Mammary epithelial cell (primary cell): Measurements from ENCODE around the gene MBD3.

Experiments
- EZH2 ChIP-seq: IDR thresholded peaks from 2 replicates; pipeline ENCODE4 v1.6.1; 2012; ENCODE audit warnings: low read length, inconsistent platforms, borderline replicate concordance
- TF ChIP-seq, protein P1 (sequence below), 2 donors: IDR thresholded peaks in 1 of 2; conservative IDR thresholded peaks in 1 of 2; 2 replicates each; pipeline ENCODE4 v1.5.1; 2011 to 2012; ENCODE audit warnings: inconsistent platforms in 2 of 2, low read length in 2 of 2, mild to moderate bottlenecking in 2 of 2, control low read depth in 1 of 2, low read depth in 1 of 2; ENCODE audit not compliant: insufficient read depth in 1 of 2; ENCODE audit errors: extremely low read depth in 1 of 2

DNA sequence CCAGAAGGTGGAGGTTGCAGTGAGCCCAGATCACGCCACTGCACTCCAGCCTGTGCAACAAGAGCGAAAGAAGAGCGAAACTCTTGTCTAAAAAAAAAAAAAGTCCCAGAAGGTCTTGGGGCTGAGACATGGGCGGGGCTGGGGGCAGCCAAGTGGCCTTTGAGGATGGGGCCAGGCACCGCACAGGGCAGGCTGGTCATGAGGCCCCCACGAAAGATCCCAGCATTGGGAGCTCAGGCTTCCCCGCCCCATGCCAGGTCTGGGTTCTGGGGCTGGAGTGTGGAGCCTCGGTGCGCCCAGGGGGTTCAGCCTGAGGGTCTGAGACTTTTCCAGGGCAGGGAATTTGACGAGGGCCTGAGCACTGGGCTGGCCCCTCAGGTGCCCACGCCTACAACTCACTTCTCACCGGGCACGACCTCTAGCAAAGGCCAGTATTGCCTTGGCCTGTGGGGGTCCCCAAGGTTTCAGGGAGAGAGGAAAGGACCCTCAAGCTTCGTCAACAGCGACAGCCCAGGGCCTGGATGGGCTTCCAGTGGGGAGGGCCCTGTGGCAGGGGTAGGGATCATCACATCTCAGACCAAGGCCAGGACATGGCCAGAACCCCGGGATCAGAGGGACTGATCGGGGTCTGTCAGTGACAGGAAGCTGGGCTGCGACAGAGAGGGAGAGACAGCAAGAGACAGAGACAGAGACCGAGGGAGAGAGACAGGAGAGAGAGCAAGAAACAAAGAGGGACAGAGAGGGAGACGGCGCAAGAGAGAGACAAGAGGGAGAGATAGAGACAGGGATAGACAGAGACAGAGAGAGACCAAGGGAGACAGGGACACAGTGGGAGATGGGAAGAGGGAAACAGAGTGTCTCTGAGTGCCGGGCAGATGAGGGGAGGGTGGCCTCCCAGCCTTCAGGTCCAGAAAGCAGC lies 17.1 kb downstream of the MBD3 start:
- TF ChIP-seq, protein P1, sequence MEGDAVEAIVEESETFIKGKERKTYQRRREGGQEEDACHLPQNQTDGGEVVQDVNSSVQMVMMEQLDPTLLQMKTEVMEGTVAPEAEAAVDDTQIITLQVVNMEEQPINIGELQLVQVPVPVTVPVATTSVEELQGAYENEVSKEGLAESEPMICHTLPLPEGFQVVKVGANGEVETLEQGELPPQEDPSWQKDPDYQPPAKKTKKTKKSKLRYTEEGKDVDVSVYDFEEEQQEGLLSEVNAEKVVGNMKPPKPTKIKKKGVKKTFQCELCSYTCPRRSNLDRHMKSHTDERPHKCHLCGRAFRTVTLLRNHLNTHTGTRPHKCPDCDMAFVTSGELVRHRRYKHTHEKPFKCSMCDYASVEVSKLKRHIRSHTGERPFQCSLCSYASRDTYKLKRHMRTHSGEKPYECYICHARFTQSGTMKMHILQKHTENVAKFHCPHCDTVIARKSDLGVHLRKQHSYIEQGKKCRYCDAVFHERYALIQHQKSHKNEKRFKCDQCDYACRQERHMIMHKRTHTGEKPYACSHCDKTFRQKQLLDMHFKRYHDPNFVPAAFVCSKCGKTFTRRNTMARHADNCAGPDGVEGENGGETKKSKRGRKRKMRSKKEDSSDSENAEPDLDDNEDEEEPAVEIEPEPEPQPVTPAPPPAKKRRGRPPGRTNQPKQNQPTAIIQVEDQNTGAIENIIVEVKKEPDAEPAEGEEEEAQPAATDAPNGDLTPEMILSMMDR (conservative IDR thresholded peaks at IDR 0.05 in 1 of 2, IDR thresholded peaks at IDR 0.05 in 1 of 2; ENCODE audit: extremely low read depth in 1 of 2, insufficient read depth in 1 of 2, low read depth in 1 of 2, low read length in 2 of 2) = no peak
- no peak for TF ChIP-seq EZH2
